Fibroblast of pulmonary artery (primary cell): ENCODE results near the gene REXO1.

Source experiments
- DNase-seq: peaks from one replicate; pipeline ENCODE4 v3.0.0-alpha.2; 2010; ENCODE audit warnings: low read depth
- H3K4me3 ChIP-seq: replicated peaks from 2 replicates; pipeline ENCODE4 v1.5.1; 2011; ENCODE audit warnings: low read depth, mild to moderate bottlenecking, control low read depth, low read length, moderate library complexity
- CTCF ChIP-seq: IDR thresholded peaks from 2 replicates; pipeline ENCODE4 v1.5.1; 2011; ENCODE audit warnings: mild to moderate bottlenecking, control low read depth, low read length, inconsistent platforms; ENCODE audit errors: missing control alignments

Gene REXO1

GRCh38 chr19:1841209-1841924, 6.9 kb downstream of the REXO1 start:
- no peak for TF ChIP-seq CTCF
- no peak overlapping the region for H3K4me3 ChIP-seq
- DNase-seq = no peak

GRCh38 chr19:1840541-1841115, 7.7 kb downstream of the REXO1 start:
- no peak for TF ChIP-seq CTCF
- H3K4me3 ChIP-seq = peak overlapping the region; percentile 5
- DNase-seq = peak; percentile 53

GRCh38 chr19:1839658-1840540, 8.4 kb downstream of the REXO1 start:
- TF ChIP-seq CTCF = no peak
- no peak overlapping the region for H3K4me3 ChIP-seq

GRCh38 chr19:1837625-1838105, 10.6 kb downstream of the REXO1 start:
- no peak overlapping the region for H3K4me3 ChIP-seq
- peak; percentile 91 for TF ChIP-seq CTCF
- peak; percentile 32 for DNase-seq

More at GRCh38 chr19:1839658-1840540, 8.4 kb downstream of the REXO1 start:
- no peak for DNase-seq

GRCh38 chr19:1837222-1837565, 11.1 kb downstream of the REXO1 start:
- TF ChIP-seq CTCF = no peak
- no peak for DNase-seq
- no peak overlapping the region for H3K4me3 ChIP-seq

- H3K4me3 ChIP-seq = no peak overlapping the region
- no peak for TF ChIP-seq CTCF
- DNase-seq = no peak
Measured at GRCh38 chr19:1836458-1837221, 11.6 kb downstream of the REXO1 start.
